CD4-positive, alpha-beta T cell treated with Interleukin-6 at 100 ng/mL for 8 hours (primary cell): ENCODE results near the gene RCVRN.

Experiments
- DNase-seq: peaks from one replicate; pipeline ENCODE4 v3.0.0-alpha.2; 2020; ENCODE audit warnings: mixed read lengths, low spot score

RCVRN gene

GRCh38 chr17:9850151-9850550 is 54.9 kb downstream of the RCVRN start:
- DNase-seq = no peak
